ENCODE data around the gene WWC1. TPM values are rescaled to one million over a fixed set of nuclear protein-coding genes. Genes with fewer than 3 reads are reported as not detected.

The WWC1 gene
- total and polyA plus RNA-seq, 12 donors = 0.10 to 5.8 (median 0.55) TPM

- Histone ChIP-seq H3K9me3 (replicated peaks in 1 of 3) (no peaks in the 10 kb centered on the region), H3K27me3 (no peaks in the 10 kb centered on the region), H3K36me3 (replicated peaks in 1 of 2) (no peaks in the 10 kb centered on the region), H3K4me1 (replicated peaks in 1 of 2) (no peaks in the 10 kb centered on the region), H3K4me3 (no peak overlapping the region), H3K27ac (no peak overlapping the region)
- no peak for TF ChIP-seq CTCF (IDR thresholded peaks at IDR 0.05)
- TF ChIP-seq POLR2A (IDR thresholded peaks at IDR 0.05) = no peak
- DNase-seq = no peak
- intact Hi-C loops (cut with DNase I) = no loop called here
- WGBS, 4 donors = 76 to 86% (median 84%) methylated on average over 10 of the region's 10 CpGs
Measured at GRCh38 chr5:168428552-168428951, 137.1 kb downstream of the WWC1 start.

GRCh38 chr5:168430296-168430695 is 138.9 kb downstream of the WWC1 start:
- H3K9me3 ChIP-seq (replicated peaks in 1 of 3) = no peaks in the 10 kb centered on the region
- H3K36me3 ChIP-seq (replicated peaks in 1 of 2) = no peaks in the 10 kb centered on the region
- no peak overlapping the region for H3K4me3 ChIP-seq
- no peak for DNase-seq
- H3K4me1 ChIP-seq (replicated peaks in 1 of 2) = no peaks in the 10 kb centered on the region
- no peak overlapping the region for H3K27ac ChIP-seq
- intact Hi-C loops (cut with DNase I) = no loop called here
- 81 to 93% (median 89%) methylated on average over 3 to 4 of the region's 4 CpGs for WGBS, 4 donors
- TF ChIP-seq CTCF (IDR thresholded peaks at IDR 0.05) = no peak
- TF ChIP-seq POLR2A (IDR thresholded peaks at IDR 0.05) = no peak
- H3K27me3 ChIP-seq = no peaks in the 10 kb centered on the region

GRCh38 chr5:168432903-168433302 is 141.5 kb downstream of the WWC1 start:
- Histone ChIP-seq H3K9me3 (replicated peaks in 1 of 3) (no peaks in the 10 kb centered on the region), H3K4me3 (no peak overlapping the region), H3K27ac (no peak overlapping the region), H3K36me3 (replicated peaks in 1 of 2) (no peaks in the 10 kb centered on the region), H3K27me3 (no peaks in the 10 kb centered on the region), H3K4me1 (replicated peaks in 1 of 2) (no peaks in the 10 kb centered on the region)
- intact Hi-C loops (cut with DNase I) = no loop called here
- TF ChIP-seq POLR2A (IDR thresholded peaks at IDR 0.05) (no peak), CTCF (IDR thresholded peaks at IDR 0.05) (no peak)
- WGBS, 4 donors = 80 to 87% (median 84%) methylated on average over 4 of the region's 4 CpGs
- no peak for DNase-seq

GRCh38 chr5:168434001-168434400 is 142.6 kb downstream of the WWC1 start:
- Histone ChIP-seq H3K4me3 (no peak overlapping the region), H3K27me3 (no peaks in the 10 kb centered on the region), H3K9me3 (replicated peaks in 1 of 3) (no peaks in the 10 kb centered on the region), H3K36me3 (replicated peaks in 1 of 2) (no peaks in the 10 kb centered on the region), H3K4me1 (replicated peaks in 1 of 2) (no peaks in the 10 kb centered on the region), H3K27ac (no peak overlapping the region)
- DNase-seq = peak in 1 of 7 donors; percentile 68
- intact Hi-C loops (cut with DNase I) = no loop called here
- WGBS, 4 donors = 58 to 71% (median 65%) methylated on average over 8 to 9 of the region's 9 CpGs
- TF ChIP-seq POLR2A (IDR thresholded peaks at IDR 0.05) (no peak), CTCF (IDR thresholded peaks at IDR 0.05) (no peak)

Data from adrenal gland (tissue), 12 donors.